ENCODE measurements around the gene UBE2V1.

The UBE2V1 gene

DNA sequence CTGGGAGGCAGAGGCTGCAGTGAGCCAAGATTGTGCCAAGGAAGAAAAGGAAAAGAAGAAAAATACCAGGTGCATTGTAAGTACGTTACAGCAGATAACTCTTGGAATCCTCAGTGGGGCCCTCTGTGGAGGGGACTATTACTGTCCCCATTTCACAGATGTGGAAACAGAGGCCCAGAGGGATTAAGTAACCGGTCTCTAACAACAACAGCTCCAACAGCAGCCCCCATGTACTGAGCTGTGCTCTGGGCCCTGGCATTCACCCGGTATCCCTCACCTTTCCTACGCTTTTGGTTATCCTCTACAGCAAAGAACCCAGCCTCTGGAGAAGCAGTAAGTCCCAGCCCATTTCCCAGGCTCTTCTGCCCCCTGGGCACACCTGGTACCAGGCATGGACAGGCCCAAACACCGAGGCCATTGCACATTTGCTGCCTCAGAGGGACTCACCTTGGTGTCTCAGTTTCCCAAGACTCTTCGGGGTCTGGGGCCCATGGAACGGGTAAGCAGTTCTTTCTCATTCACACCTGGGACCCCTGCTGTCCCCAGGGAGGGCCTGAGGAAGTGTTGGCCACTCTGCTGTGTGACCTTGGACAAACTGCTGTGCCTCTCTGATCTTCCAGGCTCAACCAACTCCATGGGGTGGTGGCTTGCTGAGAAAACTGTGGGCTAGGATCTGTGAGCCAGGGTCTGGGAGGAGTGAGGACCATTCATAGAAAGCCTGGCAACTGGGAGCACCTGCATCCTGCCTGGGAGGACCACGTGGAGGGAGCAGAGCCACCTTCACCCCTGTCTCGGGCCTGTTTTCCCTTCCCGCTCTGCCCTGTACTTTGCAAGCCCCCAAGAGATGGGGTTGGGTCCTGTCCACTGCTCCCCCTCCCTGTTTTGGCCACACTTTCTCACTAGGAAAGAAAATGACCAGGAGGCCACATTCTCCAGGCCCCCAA, 70.3 kb downstream of the UBE2V1 start:
- ATAC-seq (ENCODE audit: low read depth) = no peak
- no peaks in the 10 kb centered on the region for H3K4me1 ChIP-seq (ENCODE audit: insufficient read depth, poor library complexity, severe bottlenecking)

DNA sequence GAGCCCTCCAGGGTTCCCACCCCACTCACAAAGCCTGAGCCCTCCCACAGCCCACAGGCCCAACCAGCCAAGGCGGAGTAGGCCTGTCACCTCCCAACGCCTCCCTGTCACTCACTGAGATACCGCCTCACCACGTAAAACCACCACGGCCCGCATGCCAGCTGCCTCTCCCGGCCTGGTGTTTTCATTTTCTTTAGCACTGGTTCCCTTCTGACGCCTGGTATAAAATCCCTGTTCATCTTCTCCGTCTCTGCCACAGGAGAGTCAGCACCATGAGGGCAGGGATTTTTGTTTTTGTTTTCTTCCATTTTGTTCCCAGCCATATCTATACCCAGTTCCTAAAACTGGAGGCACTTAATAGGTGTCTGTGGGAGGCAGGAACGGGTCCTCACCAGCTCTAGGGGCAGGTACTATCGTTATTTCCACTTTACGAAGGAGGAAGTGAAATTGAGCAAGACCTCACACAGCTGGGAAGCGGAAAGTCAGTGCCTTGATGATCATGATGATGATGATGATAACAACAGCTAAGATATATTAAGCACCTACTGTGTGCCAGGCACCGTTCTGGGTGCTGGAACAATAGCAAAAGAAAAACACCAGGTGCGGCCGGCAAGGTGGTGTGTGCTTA, 71.6 kb downstream of the UBE2V1 start:
- ATAC-seq (ENCODE audit: low read depth) = no peak
- no peak overlapping the region for H3K27ac ChIP-seq (ENCODE audit: poor library complexity, severe bottlenecking)

More for the DNA sequence above, 70.3 kb downstream of the UBE2V1 start:
- H3K9me3 ChIP-seq (ENCODE audit: severe bottlenecking) = peaks cover 4% of the 10 kb centered on the region
- TF ChIP-seq, protein P1, sequence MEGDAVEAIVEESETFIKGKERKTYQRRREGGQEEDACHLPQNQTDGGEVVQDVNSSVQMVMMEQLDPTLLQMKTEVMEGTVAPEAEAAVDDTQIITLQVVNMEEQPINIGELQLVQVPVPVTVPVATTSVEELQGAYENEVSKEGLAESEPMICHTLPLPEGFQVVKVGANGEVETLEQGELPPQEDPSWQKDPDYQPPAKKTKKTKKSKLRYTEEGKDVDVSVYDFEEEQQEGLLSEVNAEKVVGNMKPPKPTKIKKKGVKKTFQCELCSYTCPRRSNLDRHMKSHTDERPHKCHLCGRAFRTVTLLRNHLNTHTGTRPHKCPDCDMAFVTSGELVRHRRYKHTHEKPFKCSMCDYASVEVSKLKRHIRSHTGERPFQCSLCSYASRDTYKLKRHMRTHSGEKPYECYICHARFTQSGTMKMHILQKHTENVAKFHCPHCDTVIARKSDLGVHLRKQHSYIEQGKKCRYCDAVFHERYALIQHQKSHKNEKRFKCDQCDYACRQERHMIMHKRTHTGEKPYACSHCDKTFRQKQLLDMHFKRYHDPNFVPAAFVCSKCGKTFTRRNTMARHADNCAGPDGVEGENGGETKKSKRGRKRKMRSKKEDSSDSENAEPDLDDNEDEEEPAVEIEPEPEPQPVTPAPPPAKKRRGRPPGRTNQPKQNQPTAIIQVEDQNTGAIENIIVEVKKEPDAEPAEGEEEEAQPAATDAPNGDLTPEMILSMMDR (IDR thresholded peaks at IDR 0.05; ENCODE audit: poor library complexity, severe bottlenecking) = no peak
- no peaks in the 10 kb centered on the region for H3K36me3 ChIP-seq (ENCODE audit: low read depth)
- H3K27me3 ChIP-seq (ENCODE audit: insufficient read depth, poor library complexity, severe bottlenecking) = no peaks in the 10 kb centered on the region
- no peak overlapping the region for H3K27ac ChIP-seq (ENCODE audit: poor library complexity, severe bottlenecking)
- DNase-seq (ENCODE audit: low spot score) = no peak
- H3K4me3 ChIP-seq (ENCODE audit: severe bottlenecking) = no peak overlapping the region

DNA sequence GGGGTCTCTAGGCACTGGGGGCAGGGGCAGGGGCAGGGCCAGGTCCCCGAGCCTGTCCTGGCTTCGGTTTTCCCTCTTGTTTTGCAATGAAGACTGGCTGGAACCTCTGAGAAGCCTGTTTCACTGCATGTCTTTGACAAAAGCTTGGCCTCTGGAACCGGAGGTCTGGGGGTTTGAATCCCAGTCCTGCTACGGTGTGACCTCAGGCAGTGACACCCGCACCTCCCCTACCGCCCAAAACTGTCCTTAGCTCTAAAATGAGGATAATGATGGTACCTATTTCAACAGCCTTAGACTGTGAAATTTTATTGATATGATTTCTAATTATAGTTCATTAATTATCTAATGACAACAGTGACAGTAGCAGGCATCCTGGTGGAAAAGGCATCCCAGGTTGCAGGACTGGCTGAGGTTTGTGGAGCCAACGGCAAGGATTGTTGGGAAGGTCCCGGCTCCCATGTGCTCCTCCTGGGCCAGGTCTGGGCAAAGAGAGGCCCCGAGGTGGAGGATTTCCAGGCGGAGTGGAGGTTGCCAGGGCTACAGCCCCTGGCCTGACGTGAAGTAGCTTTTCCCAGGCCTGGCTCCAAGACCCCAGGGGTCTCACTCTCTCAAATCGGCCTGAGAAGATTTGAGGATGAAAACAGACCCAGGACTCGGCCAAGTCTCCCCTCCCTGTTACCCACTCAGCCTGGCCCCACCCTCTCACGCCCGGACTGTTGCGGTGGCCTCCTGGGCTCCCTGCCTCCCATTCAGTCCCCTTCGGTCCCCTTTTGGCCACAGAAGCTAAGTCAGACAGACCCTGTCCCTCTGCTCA, 72.3 kb downstream of the UBE2V1 start:
- no peaks in the 10 kb centered on the region for H3K27me3 ChIP-seq (ENCODE audit: insufficient read depth, poor library complexity, severe bottlenecking)
- H3K4me1 ChIP-seq (ENCODE audit: insufficient read depth, poor library complexity, severe bottlenecking) = no peaks in the 10 kb centered on the region
- H3K27ac ChIP-seq (ENCODE audit: poor library complexity, severe bottlenecking) = no peak overlapping the region
- H3K4me3 ChIP-seq (ENCODE audit: severe bottlenecking) = no peak overlapping the region
- TF ChIP-seq, protein P1 (IDR thresholded peaks at IDR 0.05; ENCODE audit: poor library complexity, severe bottlenecking) = no peak
- peaks cover 3% of the 10 kb centered on the region for H3K9me3 ChIP-seq (ENCODE audit: severe bottlenecking)
- no peak for ATAC-seq (ENCODE audit: low read depth)
- H3K36me3 ChIP-seq (ENCODE audit: low read depth) = no peaks in the 10 kb centered on the region
- DNase-seq (ENCODE audit: low spot score) = no peak

More for the DNA sequence above, 71.6 kb downstream of the UBE2V1 start:
- Histone ChIP-seq H3K36me3 (ENCODE audit: low read depth) (no peaks in the 10 kb centered on the region), H3K4me3 (ENCODE audit: severe bottlenecking) (no peak overlapping the region), H3K27me3 (ENCODE audit: insufficient read depth, poor library complexity, severe bottlenecking) (no peaks in the 10 kb centered on the region), H3K4me1 (ENCODE audit: insufficient read depth, poor library complexity, severe bottlenecking) (no peaks in the 10 kb centered on the region), H3K9me3 (ENCODE audit: severe bottlenecking) (peaks cover 4% of the 10 kb centered on the region)
- TF ChIP-seq, protein P1 (IDR thresholded peaks at IDR 0.05; ENCODE audit: poor library complexity, severe bottlenecking) = no peak
- no peak for DNase-seq (ENCODE audit: low spot score)

DNA sequence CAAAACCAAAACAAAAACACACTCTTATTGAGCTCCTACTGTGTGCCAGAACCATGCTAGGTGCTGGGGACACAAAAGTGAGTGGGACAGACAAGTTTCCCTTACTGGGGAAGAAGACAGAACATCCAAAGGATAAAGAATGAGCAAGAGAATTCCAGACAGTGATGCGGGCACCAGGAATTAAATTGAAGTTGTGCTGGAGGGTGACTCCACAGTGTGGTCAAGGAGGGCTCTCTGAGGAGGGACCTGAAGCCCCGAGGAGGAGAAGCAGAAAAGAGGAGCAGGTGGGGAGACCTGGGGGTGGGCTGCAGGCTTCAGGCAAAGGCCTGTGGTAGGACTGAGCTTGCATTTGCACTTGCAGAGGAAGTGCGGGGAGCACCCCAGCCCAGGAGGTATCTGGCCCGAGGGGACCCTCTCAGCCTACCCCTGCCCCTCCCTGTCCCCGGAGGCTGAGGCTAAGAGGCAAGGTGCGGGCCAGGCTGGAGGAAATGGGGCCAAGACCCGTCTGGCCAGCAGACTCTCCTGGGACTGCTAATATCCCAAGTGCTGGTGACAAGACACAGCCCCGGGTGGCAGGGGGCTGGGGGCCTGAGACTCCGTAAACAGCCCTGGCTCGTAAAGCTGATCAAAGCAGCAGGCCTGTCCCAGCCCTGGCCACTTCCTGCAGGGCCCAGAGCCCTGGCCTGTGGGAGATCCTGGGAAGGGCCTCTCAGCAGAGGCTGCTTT, 73.1 kb downstream of the UBE2V1 start:
- H3K4me3 ChIP-seq (ENCODE audit: severe bottlenecking) = no peak overlapping the region
- H3K36me3 ChIP-seq (ENCODE audit: low read depth) = no peaks in the 10 kb centered on the region
- no peaks in the 10 kb centered on the region for H3K27me3 ChIP-seq (ENCODE audit: insufficient read depth, poor library complexity, severe bottlenecking)
- peaks cover under 1% of the 10 kb centered on the region for H3K4me1 ChIP-seq (ENCODE audit: insufficient read depth, poor library complexity, severe bottlenecking)
- H3K9me3 ChIP-seq (ENCODE audit: severe bottlenecking) = no peaks in the 10 kb centered on the region
- no peak for ATAC-seq (ENCODE audit: low read depth)
- TF ChIP-seq, protein P1 (IDR thresholded peaks at IDR 0.05; ENCODE audit: poor library complexity, severe bottlenecking) = no peak
- H3K27ac ChIP-seq (ENCODE audit: poor library complexity, severe bottlenecking) = no peak overlapping the region
- DNase-seq (ENCODE audit: low spot score) = no peak
